SK-N-SH treated with all-trans-retinoic acid at 6 μM for 48 hours (cell line): ENCODE results near the gene CDON.

Experiments
- ATAC-seq: fragments of 200-7000 bp; cut with Tn5 transposase; 3 replicates; pipeline ENCODE4 v1.9.1; 2020; ENCODE audit warnings: mild to moderate bottlenecking, moderate library complexity
- ARNTL ChIP-seq: fragments of 450-650 bp; formaldehyde crosslinking; IDR thresholded peaks from 2 replicates; pipeline ENCODE4 v1.5.0; 2020; ENCODE audit warnings: low read depth, mild to moderate bottlenecking, moderate library complexity, borderline replicate concordance
- BACH2 ChIP-seq: fragments of 250-450 bp; sonication (Bioruptor Pico); IDR thresholded peaks from 2 replicates; pipeline ENCODE4 v1.9.0; 2021; ENCODE audit warnings: mild to moderate bottlenecking, borderline replicate concordance
- CSDC2 ChIP-seq: fragments of 250-450 bp; sonication (Bioruptor Pico); IDR thresholded peaks from 2 replicates; pipeline ENCODE4 v1.5.0; 2020; ENCODE audit warnings: mild to moderate bottlenecking, moderate library complexity
- ESRRG ChIP-seq: fragments of 250-450 bp; sonication (Bioruptor Pico); IDR thresholded peaks from 2 replicates; pipeline ENCODE4 v1.6.1; 2021; ENCODE audit warnings: mild to moderate bottlenecking
- GLIS3 ChIP-seq: fragments of 250-450 bp; sonication (Bioruptor Pico); IDR thresholded peaks from 2 replicates; pipeline ENCODE4 v1.5.0; 2020; ENCODE audit warnings: mild to moderate bottlenecking, moderate library complexity
- ISL1 ChIP-seq: fragments of 250-450 bp; sonication (Bioruptor Pico); IDR thresholded peaks from 2 replicates; pipeline ENCODE4 v2.1.2; 2022; ENCODE audit warnings: mild to moderate bottlenecking, moderate library complexity
- OSR1 ChIP-seq: fragments of 250-450 bp; sonication (Bioruptor Pico); IDR thresholded peaks from 2 replicates; pipeline ENCODE4 v1.8.0; 2022; ENCODE audit warnings: moderate library complexity, mild to moderate bottlenecking, inconsistent platforms
- POU6F1 ChIP-seq: fragments of 250-450 bp; sonication (Bioruptor Pico); IDR thresholded peaks from 2 replicates; pipeline ENCODE4 v1.8.0; 2021; ENCODE audit warnings: low read depth, mild to moderate bottlenecking, moderate library complexity, borderline replicate concordance
- PPARA ChIP-seq: fragments of 250-450 bp; sonication (Bioruptor Pico); IDR thresholded peaks from 2 replicates; pipeline ENCODE4 v1.5.0; 2020; ENCODE audit warnings: mild to moderate bottlenecking, borderline replicate concordance
- RARB ChIP-seq: fragments of 250-450 bp; sonication (Bioruptor Pico); IDR thresholded peaks from 2 replicates; pipeline ENCODE4 v1.8.0; 2021; ENCODE audit warnings: mild to moderate bottlenecking, moderate library complexity
- SNAI2 ChIP-seq: fragments of 250-450 bp; sonication (Bioruptor Pico); IDR thresholded peaks from 2 replicates; pipeline ENCODE4 v1.5.0; 2020; ENCODE audit warnings: mild to moderate bottlenecking, moderate library complexity
- TCF4 ChIP-seq: fragments of 250-450 bp; sonication (Bioruptor Pico); IDR thresholded peaks from 2 replicates; pipeline ENCODE4 v1.8.0; 2021; ENCODE audit warnings: mild to moderate bottlenecking, moderate library complexity, borderline replicate concordance
- TOX ChIP-seq: fragments of 250-450 bp; sonication (Bioruptor Pico); IDR thresholded peaks from 2 replicates; pipeline ENCODE4 v1.8.0; 2021; ENCODE audit warnings: mild to moderate bottlenecking, moderate library complexity, borderline replicate concordance
- ZC3H10 ChIP-seq: fragments of 250-450 bp; sonication (Bioruptor Pico); IDR thresholded peaks from 2 replicates; pipeline ENCODE4 v1.5.1; 2021; ENCODE audit warnings: mild to moderate bottlenecking, moderate library complexity
- ZFP3 ChIP-seq: fragments of 250-450 bp; sonication (Bioruptor Pico); IDR thresholded peaks from 2 replicates; pipeline ENCODE4 v1.5.0; 2020; ENCODE audit warnings: mild to moderate bottlenecking, moderate library complexity
- ZFP30 ChIP-seq: fragments of 450-650 bp; formaldehyde crosslinking; IDR thresholded peaks from 2 replicates; pipeline ENCODE4 v1.5.0; 2022; ENCODE audit warnings: mild to moderate bottlenecking, moderate library complexity
- ZNF565 ChIP-seq: fragments of 450-650 bp; formaldehyde crosslinking; conservative IDR thresholded peaks from 2 replicates; pipeline ENCODE4 v1.5.0; 2020; ENCODE audit warnings: low read depth, mild to moderate bottlenecking, moderate library complexity
- ZNF70 ChIP-seq: fragments of 450-650 bp; formaldehyde crosslinking; IDR thresholded peaks from 2 replicates; pipeline ENCODE4 v1.5.0; 2020; ENCODE audit warnings: mild to moderate bottlenecking, moderate library complexity
- ZNF8 ChIP-seq: fragments of 450-650 bp; formaldehyde crosslinking; IDR thresholded peaks from 2 replicates; pipeline ENCODE4 v1.5.0; 2020; ENCODE audit warnings: mild to moderate bottlenecking, moderate library complexity
- TF ChIP-seq, protein P1 (sequence below): fragments of 250-450 bp; sonication (Bioruptor Pico); IDR thresholded peaks from 2 replicates; pipeline ENCODE4 v1.8.0; 2020; ENCODE audit warnings: mild to moderate bottlenecking, moderate library complexity, borderline replicate concordance
- TF ChIP-seq, protein P2 (sequence below): fragments of 250-450 bp; sonication (Bioruptor Pico); IDR thresholded peaks from 2 replicates; pipeline ENCODE4 v1.5.1; 2021; ENCODE audit warnings: mild to moderate bottlenecking, moderate library complexity
- TF ChIP-seq, protein P3 (sequence below): fragments of 250-450 bp; sonication (Bioruptor Pico); IDR thresholded peaks from 2 replicates; pipeline ENCODE4 v1.5.0; 2020; ENCODE audit warnings: mild to moderate bottlenecking, moderate library complexity
- TF ChIP-seq, protein P4 (sequence below): fragments of 250-450 bp; sonication (Bioruptor Pico); IDR thresholded peaks from 2 replicates; pipeline ENCODE4 v1.5.1; 2020; ENCODE audit warnings: low read depth, mild to moderate bottlenecking, moderate library complexity

Gene CDON

DNA sequence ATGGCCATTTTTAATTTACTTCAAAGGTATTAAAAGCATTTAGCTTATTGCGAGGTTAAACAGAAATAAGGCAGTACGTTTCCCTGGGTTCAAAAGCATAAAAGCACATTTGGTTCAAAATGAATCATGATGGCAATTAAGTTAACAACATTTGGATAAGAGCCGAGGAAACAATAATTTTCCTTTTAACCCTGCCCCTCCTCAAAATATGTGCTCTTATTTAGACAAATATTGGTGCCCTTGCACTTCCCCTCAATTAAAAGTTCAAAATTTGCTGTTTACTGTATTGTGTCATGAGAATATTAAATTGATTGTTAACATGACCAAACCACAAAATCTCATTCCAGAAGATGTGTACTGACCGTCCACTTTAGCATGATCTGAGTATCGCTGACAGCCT lies 68.2 kb downstream of the CDON start:
- TF ChIP-seq PPARA (CRISPR knock-in tag) (no peak), OSR1 (no peak), ZFP30 (CRISPR knock-in tag) (no peak), TCF4 (CRISPR knock-in tag) (no peak), ZNF565 (CRISPR knock-in tag) (no peak), CSDC2 (CRISPR knock-in tag) (no peak), BACH2 (CRISPR knock-in tag) (no peak), SNAI2 (CRISPR knock-in tag) (no peak), ZNF8 (CRISPR knock-in tag) (no peak), ZNF70 (CRISPR knock-in tag) (no peak), ISL1 (CRISPR knock-in tag) (no peak), ZFP3 (CRISPR knock-in tag) (no peak), ARNTL (CRISPR knock-in tag) (no peak), POU6F1 (CRISPR knock-in tag) (no peak), ESRRG (CRISPR knock-in tag) (no peak), RARB (no peak), ZC3H10 (CRISPR knock-in tag) (no peak)
- TF ChIP-seq, protein P1, sequence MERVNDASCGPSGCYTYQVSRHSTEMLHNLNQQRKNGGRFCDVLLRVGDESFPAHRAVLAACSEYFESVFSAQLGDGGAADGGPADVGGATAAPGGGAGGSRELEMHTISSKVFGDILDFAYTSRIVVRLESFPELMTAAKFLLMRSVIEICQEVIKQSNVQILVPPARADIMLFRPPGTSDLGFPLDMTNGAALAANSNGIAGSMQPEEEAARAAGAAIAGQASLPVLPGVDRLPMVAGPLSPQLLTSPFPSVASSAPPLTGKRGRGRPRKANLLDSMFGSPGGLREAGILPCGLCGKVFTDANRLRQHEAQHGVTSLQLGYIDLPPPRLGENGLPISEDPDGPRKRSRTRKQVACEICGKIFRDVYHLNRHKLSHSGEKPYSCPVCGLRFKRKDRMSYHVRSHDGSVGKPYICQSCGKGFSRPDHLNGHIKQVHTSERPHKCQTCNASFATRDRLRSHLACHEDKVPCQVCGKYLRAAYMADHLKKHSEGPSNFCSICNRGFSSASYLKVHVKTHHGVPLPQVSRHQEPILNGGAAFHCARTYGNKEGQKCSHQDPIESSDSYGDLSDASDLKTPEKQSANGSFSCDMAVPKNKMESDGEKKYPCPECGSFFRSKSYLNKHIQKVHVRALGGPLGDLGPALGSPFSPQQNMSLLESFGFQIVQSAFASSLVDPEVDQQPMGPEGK (CRISPR knock-in tag) = no peak
- TF ChIP-seq, protein P2, sequence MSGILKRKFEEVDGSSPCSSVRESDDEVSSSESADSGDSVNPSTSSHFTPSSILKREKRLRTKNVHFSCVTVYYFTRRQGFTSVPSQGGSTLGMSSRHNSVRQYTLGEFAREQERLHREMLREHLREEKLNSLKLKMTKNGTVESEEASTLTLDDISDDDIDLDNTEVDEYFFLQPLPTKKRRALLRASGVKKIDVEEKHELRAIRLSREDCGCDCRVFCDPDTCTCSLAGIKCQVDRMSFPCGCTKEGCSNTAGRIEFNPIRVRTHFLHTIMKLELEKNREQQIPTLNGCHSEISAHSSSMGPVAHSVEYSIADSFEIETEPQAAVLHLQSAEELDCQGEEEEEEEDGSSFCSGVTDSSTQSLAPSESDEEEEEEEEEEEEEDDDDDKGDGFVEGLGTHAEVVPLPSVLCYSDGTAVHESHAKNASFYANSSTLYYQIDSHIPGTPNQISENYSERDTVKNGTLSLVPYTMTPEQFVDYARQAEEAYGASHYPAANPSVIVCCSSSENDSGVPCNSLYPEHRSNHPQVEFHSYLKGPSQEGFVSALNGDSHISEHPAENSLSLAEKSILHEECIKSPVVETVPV (CRISPR knock-in tag) = no peak
- TF ChIP-seq, protein P3, sequence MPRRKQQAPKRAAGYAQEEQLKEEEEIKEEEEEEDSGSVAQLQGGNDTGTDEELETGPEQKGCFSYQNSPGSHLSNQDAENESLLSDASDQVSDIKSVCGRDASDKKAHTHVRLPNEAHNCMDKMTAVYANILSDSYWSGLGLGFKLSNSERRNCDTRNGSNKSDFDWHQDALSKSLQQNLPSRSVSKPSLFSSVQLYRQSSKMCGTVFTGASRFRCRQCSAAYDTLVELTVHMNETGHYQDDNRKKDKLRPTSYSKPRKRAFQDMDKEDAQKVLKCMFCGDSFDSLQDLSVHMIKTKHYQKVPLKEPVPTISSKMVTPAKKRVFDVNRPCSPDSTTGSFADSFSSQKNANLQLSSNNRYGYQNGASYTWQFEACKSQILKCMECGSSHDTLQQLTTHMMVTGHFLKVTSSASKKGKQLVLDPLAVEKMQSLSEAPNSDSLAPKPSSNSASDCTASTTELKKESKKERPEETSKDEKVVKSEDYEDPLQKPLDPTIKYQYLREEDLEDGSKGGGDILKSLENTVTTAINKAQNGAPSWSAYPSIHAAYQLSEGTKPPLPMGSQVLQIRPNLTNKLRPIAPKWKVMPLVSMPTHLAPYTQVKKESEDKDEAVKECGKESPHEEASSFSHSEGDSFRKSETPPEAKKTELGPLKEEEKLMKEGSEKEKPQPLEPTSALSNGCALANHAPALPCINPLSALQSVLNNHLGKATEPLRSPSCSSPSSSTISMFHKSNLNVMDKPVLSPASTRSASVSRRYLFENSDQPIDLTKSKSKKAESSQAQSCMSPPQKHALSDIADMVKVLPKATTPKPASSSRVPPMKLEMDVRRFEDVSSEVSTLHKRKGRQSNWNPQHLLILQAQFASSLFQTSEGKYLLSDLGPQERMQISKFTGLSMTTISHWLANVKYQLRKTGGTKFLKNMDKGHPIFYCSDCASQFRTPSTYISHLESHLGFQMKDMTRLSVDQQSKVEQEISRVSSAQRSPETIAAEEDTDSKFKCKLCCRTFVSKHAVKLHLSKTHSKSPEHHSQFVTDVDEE (CRISPR knock-in tag) = no peak
- TF ChIP-seq, all 23 proteins: peak for 0
- no peak for ATAC-seq

DNA sequence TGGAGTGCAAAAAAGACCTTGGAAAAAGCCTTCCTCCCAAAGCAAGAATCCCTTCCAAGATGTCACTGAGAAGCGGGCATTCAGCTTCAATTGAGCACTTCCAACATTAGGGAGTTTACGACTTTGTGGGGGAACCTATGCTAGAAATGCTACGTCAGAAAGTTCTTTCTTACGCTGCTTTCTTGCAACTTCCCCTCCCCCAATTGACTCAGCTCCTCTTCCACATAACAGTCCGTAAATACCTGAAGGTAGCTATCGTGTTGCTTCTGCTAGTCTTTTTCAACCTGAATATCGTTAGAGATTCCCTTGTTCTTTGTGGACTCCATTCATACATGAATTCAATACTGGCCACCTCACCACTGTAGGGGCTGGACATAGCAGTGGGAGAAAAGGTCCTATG lies 69.8 kb downstream of the CDON start:
- TF ChIP-seq ESRRG (CRISPR knock-in tag) (no peak), TOX (CRISPR knock-in tag) (no peak), ZFP30 (CRISPR knock-in tag) (no peak), POU6F1 (CRISPR knock-in tag) (no peak), BACH2 (CRISPR knock-in tag) (no peak), ARNTL (CRISPR knock-in tag) (no peak), ZNF8 (CRISPR knock-in tag) (no peak), OSR1 (no peak), SNAI2 (CRISPR knock-in tag) (no peak), GLIS3 (no peak), RARB (no peak), ZNF565 (CRISPR knock-in tag) (no peak), ZFP3 (CRISPR knock-in tag) (no peak), ZC3H10 (CRISPR knock-in tag) (no peak), ZNF70 (CRISPR knock-in tag) (no peak)
- TF ChIP-seq, protein P1 (CRISPR knock-in tag) = no peak
- TF ChIP-seq, protein P4, sequence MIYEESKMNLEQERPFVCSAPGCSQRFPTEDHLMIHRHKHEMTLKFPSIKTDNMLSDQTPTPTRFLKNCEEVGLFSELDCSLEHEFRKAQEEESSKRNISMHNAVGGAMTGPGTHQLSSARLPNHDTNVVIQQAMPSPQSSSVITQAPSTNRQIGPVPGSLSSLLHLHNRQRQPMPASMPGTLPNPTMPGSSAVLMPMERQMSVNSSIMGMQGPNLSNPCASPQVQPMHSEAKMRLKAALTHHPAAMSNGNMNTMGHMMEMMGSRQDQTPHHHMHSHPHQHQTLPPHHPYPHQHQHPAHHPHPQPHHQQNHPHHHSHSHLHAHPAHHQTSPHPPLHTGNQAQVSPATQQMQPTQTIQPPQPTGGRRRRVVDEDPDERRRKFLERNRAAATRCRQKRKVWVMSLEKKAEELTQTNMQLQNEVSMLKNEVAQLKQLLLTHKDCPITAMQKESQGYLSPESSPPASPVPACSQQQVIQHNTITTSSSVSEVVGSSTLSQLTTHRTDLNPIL = no peak
- TF ChIP-seq, protein P2 (CRISPR knock-in tag) = no peak
- ATAC-seq = no peak
